ENCODE data around the gene PNPLA7.

DNA sequence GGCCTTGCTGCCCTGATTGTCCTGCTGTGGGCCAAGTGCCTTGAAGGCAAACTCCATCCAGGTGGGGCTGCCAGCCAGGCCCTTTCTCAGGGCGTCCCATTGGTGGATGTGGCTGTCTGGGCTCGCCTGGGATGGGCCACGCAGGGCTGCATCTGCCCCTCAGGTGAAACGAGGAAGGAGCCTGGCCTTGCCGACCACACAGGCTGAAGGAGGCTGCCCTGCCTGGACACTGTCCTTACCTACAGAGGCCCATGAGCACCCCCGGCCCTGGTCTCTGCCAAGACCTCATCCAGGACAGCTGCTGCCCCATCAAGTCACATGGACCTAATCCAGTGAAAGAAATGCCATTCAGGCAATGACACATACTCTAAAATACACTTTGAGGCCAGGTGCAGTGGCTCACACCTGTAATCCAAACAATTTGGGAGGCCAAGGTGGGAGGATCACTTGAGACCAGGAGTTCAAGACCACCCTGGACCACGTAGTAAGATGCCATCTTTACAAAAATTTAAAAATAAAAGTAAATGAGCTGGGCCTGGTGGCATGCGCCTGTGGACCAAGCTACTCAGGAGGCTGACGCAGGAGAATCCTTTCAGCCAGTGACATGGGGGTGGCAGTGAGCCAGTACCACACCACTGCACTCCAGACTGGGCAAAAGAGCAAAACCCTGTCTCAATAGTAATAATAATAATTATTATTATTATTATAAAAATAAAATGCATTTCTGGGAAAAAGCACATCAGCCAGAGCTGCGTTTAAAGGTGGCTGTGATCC lies 33.9 kb downstream of the PNPLA7 start:
- TF ChIP-seq POLR2A (IDR thresholded peaks at IDR 0.05) (no peak), CTCF (IDR thresholded peaks at IDR 0.05) (no peak)
